Spleen (tissue), 7 donors: Measurements from ENCODE around the gene LRBA.

Experiments
- POLR2AphosphoS5 ChIP-seq, 3 donors: sonication (generic); formaldehyde crosslinking; IDR thresholded peaks; one replicate each; pipeline ENCODE4 v1.5.1; 2017; ENCODE audit warnings: antibody characterized with exemption in 3 of 3
- TF ChIP-seq, protein P1 (sequence below), 11 experiments: fragments of 200-600 bp in 7 of 11; fragments of 450-650 bp in 4 of 11; sonication (generic) in 4 of 11; IDR thresholded peaks in 8 of 11; conservative IDR thresholded peaks in 3 of 11; 1 replicate in 7 of 11; 2 replicates in 4 of 11; pipeline versions ENCODE4 v1.4.0 to v1.8.0; 2016 to 2021; ENCODE audit warnings: antibody characterized with exemption in 11 of 11, inconsistent platforms in 4 of 11, mild to moderate bottlenecking in 1 of 11
- donor health status: DM: no; HTN: no; CAD: no; lungs with moderate emphysema.
- donor health status: DM: no; HTN: no; CAD: no.
- donor health status: DM: no; HTN: no; CAD: no.

DNA sequence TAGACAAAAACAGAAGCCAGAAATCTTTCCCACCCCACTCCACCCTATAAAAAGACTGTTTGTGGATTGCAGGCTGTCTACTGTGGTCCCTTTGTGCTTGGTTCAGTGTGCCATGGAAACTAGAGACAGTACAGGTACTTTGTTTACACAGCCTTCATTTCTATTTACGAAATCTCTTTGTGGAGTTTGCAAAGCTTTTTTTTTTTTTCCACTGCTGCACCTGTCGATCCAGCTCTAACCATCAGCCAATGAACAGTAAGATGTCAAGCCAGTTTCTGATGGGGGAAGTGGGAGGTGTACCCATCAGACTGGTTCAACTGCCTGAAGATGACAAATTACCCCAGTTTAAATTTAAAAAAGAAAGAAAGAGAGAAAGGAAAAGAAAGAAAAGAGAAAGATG lies 20.2 kb upstream of the LRBA start:
- TF ChIP-seq, protein P1, sequence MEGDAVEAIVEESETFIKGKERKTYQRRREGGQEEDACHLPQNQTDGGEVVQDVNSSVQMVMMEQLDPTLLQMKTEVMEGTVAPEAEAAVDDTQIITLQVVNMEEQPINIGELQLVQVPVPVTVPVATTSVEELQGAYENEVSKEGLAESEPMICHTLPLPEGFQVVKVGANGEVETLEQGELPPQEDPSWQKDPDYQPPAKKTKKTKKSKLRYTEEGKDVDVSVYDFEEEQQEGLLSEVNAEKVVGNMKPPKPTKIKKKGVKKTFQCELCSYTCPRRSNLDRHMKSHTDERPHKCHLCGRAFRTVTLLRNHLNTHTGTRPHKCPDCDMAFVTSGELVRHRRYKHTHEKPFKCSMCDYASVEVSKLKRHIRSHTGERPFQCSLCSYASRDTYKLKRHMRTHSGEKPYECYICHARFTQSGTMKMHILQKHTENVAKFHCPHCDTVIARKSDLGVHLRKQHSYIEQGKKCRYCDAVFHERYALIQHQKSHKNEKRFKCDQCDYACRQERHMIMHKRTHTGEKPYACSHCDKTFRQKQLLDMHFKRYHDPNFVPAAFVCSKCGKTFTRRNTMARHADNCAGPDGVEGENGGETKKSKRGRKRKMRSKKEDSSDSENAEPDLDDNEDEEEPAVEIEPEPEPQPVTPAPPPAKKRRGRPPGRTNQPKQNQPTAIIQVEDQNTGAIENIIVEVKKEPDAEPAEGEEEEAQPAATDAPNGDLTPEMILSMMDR (IDR thresholded peaks at IDR 0.05 in 8 of 11, conservative IDR thresholded peaks at IDR 0.05 in 3 of 11), result no peak
- TF ChIP-seq POLR2AphosphoS5 (IDR thresholded peaks at IDR 0.05), result no peak
